Stimulated activated CD8-positive, alpha-beta memory T cell treated with anti-CD3 and anti-CD28 coated beads, Interleukin-12 subunit alpha, Interleukin-12 subunit beta, amount 100 ng/mL, for 24 hours (primary cell): Measurements from ENCODE around the gene RSAD2.

Experiments
- DNase-seq: peaks from one replicate; pipeline ENCODE4 v3.0.0-alpha.2; 2020; ENCODE audit errors: extremely low read depth

Gene RSAD2

GRCh38 chr2:6905668-6906067 is 28.1 kb downstream of the RSAD2 start:
- no peak for DNase-seq

DNA sequence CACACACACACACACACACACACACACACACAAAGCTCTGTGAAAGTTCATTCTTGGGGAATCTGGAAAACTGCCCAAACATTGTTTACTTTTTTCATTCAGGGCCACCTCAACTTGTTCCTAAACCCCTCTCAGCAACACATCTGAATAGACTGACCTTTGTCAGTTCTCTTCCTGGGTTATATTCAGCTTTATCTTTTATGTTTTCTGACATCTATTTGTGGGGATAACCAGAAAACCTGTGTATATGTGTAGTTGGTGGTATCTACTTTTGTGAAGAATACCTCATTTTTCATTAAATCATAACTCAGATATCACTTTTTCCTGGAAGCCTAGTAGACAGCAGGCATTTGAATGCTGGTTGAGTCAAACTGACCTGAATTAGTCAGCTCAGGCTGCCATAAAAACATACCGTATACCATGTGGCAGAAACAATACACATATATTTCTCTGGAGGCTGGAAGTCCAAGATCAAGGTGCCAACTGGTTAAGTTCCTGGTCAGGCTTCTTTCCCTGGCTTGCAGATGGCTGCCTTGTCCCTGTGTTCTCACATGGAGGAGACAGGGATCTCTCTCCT is 28.7 kb downstream of the RSAD2 start:
- DNase-seq: no peak

GRCh38 chr2:6908291-6908690 is 30.7 kb downstream of the RSAD2 start:
- DNase-seq: no peak

DNA sequence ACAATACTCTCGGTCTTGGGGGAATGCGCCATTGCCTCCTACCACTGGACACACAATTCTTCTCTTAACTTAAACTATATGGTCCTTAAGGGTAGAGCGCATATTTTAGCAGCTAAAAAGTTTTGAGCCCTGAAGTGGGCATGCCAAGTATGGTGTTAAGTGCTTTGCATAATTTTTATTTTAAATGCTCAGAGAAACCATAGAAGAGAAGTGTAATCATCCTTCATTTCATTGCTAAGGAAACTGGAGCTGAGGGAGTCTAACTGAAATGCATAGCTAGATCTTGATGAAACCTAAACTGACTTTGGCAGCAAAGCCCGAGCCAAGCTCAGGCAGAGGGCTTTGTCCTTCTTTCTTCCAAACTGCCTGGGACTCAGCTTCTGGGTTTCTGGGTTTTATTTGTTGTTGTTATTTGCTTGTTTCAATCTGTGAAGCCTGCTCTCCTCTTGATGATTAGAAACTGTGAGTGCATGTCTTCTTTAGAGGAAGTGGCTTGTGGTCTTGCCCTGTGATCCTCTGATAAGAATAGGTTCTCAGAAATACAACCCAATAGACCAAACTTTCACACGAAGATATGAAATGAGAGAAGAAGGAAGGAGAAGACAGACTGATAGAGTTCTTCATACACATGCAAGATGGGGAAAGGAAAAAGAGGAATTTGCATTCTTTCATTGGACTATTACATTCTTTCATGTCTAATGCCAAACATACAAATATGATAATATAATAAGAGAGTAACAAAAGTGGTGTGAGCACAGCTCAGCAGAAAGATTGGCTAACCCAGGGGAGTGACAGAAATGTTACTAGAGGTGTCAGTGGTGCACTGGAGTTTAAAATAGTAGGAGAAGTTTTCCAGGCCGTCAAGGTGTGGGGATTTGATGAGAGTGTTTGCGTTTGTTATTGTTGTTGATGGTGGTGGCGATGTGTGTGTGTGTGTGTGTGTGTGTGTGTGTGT is 32.1 kb downstream of the RSAD2 start:
- DNase-seq: no peak

DNA sequence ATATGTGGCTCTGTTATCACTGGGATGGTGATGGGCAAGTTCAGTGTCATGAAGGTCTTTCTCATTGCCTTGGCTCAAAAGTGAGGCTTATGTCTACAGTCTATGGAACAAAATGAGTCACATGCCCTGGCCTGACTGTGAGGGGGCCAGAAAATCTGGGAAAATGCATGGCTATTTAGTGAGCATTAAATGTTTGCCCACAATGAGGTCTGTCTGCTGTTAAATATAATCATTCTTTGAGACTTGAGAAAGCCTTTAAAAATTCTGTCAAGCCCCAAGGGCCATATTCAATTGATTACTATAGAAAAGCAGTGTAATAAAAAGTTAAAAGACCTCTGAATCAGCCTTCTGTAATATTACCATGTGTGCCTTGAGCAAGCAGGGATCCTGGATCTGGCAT is 34.1 kb downstream of the RSAD2 start:
- DNase-seq: no peak

- DNase-seq: no peak
Measured at GRCh38 chr2:6913415-6914157, 36.0 kb downstream of the RSAD2 start.

DNA sequence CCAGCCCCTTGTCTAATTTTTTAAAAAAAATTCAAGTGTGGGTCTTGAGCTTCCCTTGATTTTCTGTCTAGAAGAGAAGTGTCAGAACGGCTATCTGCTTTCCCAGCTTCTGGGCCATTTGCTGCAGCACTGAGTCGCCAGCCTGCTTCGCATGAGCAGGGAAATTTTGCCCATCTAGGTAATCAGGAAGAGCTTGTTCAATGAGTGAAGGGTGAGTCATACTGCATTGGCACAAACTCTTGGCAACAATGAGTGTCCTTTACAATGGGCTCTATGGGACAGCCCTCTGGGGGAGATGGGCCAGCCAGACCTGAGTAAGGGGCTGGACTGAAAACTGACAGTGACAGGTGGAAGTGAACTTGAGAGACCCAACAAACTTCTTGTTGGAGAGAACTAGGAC is 37.3 kb downstream of the RSAD2 start:
- DNase-seq: no peak

DNA sequence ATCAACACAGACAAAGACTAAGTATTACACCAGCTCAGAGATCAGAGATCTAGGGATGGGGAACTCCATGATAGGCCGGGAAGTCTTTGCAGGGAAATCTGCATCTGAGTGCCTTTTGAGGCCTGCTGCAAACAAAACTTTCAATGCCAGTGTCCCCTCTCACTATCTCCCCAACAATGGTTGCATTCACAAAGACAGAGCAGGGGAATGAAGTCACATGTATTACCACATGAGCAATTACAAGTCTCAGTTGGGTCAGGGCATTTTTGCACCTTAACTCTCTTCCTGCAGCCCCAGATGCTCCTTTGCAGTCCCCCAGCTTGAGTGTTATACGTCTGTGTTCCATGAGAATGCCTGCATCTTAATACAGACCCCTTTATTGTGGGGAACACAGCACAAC is 37.8 kb downstream of the RSAD2 start:
- no peak for DNase-seq

DNA sequence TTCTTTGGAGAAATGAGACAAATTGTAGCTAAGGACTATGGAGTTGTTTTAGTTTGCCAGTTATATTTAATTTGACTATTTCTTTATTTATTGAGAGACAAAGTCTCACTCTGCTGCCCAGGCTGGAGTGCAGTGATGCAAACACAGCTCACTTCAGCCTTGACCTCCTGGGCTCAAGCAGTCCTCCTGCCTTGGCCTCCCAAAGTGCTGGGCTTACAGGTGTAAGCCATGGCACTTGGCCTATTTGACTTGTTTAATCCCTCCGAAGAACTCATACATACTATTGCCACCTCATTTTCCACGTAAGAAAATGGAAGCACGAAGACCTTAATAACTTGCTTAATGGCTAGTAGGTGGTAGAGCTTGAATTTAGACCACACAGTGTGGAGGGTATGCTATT is 38.6 kb downstream of the RSAD2 start:
- no peak for DNase-seq

DNA sequence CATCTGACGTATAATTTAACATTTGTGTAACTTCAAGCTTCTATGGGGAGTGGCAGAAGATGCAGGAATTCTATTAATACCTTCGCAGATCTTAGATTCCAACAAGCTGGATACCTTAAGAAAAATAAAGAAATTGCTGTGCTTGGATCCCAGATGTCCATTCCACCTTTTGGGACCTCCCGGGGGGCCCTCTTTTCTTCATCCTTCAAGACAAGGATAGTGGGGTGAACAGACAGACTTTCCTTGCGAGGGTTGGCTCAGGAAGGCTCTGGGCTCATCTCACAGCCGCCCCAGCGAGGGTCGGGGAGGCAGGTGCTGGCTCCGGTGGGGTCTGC is 39.1 kb downstream of the RSAD2 start:
- DNase-seq: no peak

DNA sequence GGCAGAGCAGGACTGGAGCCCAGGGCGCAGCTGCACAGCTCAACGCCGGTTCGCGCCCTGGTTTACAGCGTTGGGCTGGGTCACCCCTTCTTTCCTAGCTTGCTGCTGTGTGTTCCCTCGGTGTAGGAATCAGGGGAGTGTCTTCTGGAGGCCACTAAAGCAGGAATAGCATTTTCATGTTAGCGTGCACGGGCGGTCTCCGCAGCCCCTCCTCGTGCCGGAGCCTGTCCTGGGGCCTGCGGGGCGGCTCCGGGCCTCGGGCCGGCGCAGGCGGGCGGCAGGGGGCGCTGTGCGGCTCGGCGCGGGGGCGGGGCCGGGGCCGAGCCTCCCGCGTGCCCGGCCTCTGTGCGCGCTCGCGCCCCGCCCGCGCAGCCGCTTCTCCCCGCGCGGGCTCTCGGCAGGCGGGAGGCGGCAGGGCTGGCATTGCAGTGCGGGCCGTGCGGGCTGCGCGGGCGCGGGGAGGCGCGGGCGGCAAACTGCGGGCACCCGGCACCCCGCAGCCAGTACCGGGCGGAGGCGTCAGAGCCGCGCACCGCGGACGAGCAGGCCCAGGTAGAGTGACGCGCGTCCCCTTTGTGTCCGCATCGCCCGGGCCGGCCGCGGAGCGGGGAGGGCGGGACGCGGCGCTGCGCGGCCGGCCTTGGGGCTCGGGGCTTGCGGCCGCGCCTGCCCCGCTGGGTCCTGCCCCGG is 39.6 kb downstream of the RSAD2 start, which contains the start of gene RNF144A:
Gene RNF144A, plus strand, starts transcription at position 342 of the 690 bp plus-strand sequence. CDS start 79,515 bp downstream, outside the sequence.
- DNase-seq: peak; percentile 47

DNA sequence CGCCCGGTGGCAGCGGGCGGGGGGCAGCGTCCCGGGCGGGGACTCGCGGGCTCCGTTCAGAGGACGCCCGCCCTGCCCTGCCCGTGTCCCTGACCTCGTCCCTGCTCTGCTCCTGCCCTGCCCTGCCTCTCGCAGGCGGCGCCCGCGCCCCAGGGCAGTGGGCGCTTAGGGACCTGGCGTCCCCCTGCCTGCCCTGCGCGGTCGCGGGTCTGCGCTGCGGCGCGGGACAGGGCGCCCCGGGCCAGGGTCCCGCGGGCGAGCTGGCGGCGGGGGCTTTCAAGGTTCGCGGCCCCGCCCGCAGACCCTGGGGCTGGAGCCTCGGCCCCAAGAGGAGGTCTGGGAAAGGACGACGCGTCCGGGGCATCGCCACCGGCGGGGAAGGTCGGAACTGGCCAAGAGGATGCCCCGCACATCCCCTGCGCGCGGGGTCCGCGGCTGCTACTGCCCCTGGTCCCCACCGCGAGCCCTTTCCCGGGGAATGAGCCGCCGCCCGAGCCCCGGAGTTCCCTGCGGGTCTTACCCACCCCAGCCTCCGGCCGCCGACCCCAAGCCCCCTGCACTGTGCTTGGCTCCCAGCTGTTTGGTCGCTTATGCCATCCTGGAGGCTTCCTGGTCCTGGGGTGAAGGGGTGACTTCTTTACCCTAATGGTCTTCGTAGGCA is 40.3 kb downstream of the RSAD2 start:
- DNase-seq: no peak

- no peak for DNase-seq
Measured at GRCh38 chr2:6919901-6920742, 42.5 kb downstream of the RSAD2 start.

- DNase-seq: no peak
Measured at GRCh38 chr2:6920743-6921064, 43.1 kb downstream of the RSAD2 start.

DNA sequence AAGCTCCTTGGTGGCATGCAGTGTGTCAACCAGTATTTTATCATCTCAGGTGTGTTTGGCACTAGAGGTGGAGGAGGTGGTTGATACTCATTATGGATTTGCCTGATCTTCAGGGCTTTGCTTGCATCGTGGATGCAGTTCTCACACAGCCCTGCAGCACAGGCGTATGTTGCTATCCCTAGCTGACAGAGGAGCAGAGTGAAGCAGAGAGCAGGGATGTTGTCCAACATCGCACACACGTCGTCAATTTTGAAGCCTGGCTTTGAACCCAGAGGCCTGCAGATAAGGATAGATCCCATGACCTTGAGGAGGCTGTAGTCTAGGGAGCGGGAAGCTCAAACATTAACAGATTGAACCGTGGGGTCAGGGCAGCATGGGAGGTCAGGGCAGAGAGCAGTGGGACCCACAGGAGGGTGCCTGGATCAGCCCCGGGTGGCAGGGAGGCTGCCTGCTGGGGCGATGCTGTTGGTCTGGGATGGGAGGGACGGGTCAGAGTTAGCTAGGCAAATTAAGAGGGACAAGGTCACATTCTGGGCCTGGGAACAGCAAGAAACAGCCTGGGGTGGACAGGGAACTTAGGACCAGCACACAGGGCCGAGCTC is 43.8 kb downstream of the RSAD2 start:
- no peak for DNase-seq

GRCh38 chr2:6922201-6922656 is 44.7 kb downstream of the RSAD2 start:
- no peak for DNase-seq

- DNase-seq: no peak
Measured at GRCh38 chr2:6923319-6923718, 45.7 kb downstream of the RSAD2 start.

GRCh38 chr2:6924101-6924923 is 46.7 kb downstream of the RSAD2 start:
- DNase-seq: no peak

DNA sequence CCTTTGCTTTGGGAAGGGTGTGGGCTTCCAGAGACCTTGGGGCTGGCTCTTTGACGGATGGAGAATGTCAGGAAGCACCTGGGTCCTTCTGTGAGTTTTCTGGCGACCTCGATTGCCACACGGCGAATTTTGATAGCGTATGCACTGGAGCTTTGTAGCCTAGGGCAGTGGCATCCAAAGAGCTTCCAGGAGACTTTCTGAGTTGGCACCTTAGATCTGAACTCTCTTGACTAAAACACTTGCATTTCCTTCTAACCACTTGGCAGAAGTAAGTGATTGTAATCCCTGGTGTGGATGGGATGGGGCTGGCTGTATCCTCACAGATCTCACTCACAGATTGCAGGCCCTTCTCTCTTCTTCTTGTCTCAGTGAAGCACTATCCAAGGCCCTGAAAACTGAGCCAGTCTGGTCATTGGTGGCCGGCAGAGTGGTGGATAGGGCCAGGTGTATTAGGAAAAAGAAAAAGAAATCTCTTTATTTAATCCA is 47.4 kb downstream of the RSAD2 start:
- no peak for DNase-seq
